ENCODE data around the gene LRRC27.

DNA sequence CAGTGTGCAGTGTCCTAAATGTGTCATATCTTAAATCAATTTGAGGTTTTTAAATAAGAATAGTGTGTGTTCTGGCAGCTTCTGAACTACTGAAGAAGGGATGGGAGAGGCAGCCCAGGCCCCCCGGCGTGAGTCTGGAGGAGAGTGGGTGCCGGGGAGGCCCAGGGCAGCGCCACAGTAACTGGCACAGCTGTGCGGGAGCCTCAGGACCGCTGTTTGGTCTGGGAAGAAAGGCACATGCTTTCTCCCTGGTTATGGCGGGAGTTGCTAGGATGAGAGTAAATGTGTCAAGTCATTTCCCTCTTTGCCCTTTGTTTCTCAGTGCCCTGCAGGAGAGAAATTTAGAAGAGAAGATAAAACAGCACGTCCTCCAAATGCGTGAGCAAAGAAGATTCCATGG, 33.1 kb downstream of the LRRC27 start:
- TF ChIP-seq, protein P1, sequence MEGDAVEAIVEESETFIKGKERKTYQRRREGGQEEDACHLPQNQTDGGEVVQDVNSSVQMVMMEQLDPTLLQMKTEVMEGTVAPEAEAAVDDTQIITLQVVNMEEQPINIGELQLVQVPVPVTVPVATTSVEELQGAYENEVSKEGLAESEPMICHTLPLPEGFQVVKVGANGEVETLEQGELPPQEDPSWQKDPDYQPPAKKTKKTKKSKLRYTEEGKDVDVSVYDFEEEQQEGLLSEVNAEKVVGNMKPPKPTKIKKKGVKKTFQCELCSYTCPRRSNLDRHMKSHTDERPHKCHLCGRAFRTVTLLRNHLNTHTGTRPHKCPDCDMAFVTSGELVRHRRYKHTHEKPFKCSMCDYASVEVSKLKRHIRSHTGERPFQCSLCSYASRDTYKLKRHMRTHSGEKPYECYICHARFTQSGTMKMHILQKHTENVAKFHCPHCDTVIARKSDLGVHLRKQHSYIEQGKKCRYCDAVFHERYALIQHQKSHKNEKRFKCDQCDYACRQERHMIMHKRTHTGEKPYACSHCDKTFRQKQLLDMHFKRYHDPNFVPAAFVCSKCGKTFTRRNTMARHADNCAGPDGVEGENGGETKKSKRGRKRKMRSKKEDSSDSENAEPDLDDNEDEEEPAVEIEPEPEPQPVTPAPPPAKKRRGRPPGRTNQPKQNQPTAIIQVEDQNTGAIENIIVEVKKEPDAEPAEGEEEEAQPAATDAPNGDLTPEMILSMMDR (IDR thresholded peaks at IDR 0.05) = no peak
- no peak for TF ChIP-seq POLR2A (IDR thresholded peaks at IDR 0.05)

Data from adrenal gland (tissue), 5 donors.